ENCODE results near the gene BCL2.
A peak's percentile ranks its signal among the peaks of the same experiment; 100 is the strongest.

BCL2 gene

GRCh38 chr18:63309422-63309821 lies 10.1 kb downstream of the BCL2 start:
- no peak for DNase-seq (ENCODE audit: low read depth)

- DNase-seq (ENCODE audit: low read depth) = no peak
Measured at GRCh38 chr18:63307551-63308200, 11.9 kb downstream of the BCL2 start.

DNA sequence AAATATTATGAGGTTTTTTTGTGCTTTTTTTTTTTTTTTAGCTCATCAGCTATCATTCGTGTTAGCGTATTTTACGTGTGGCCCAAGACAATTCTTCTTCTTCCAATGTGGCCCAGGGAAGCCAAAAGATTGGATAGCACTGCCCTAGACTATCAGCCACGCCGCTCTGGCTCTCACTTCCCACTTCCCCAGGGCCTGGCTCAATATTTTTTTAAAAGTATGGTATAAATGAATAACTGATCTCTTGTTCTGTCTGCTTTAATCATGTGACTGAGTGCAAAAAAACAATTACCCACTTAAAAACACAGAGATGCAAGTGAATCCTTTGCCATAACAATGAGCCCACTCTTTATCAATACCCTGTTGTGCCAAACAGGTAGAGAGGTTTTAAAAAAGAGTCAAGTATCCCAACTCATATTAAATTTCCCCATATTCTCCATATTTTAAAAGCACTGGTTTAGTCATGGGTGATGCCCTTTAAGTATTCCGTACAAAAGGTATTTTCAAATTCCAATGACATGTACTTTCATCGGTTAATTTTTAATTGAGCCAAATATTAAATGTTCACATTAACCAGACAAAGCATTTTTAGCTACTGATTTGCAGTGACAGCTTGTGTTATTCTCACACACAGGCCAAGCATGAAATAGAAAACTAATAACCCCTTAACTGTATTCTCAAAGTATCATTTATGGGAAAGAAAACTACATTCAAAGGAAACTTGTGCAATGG lies 12.6 kb downstream of the BCL2 start:
- DNase-seq (ENCODE audit: low read depth) = no peak

- no peak for DNase-seq (ENCODE audit: low read depth)
Measured at GRCh38 chr18:63306249-63306648, 13.3 kb downstream of the BCL2 start.

GRCh38 chr18:63303547-63303946 lies 16.0 kb downstream of the BCL2 start:
- DNase-seq (ENCODE audit: low read depth) = no peak

GRCh38 chr18:63302636-63303405 lies 16.7 kb downstream of the BCL2 start:
- DNase-seq (ENCODE audit: low read depth) = no peak

DNA sequence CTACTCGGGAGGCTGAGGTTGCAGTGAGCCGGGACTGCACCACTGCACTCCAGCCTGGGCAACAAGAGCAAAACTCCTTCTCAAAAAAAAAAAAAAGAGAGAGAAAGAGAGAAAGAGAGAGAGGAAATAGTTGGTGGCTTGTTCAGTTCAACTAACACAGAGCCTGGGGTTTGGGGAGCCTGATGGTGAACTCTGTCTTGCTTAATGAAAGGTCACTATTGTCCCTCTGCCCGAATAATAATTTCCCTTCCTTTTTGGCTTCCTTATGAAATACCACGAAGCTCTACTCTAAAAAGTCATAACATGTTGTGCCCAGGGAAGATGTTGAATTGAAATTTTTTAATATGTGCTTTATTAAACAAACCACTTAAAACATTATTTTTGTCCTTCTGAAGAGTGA lies 17.3 kb downstream of the BCL2 start:
- no peak for DNase-seq (ENCODE audit: low read depth)

GRCh38 chr18:63301434-63301833 lies 18.1 kb downstream of the BCL2 start:
- no peak for DNase-seq (ENCODE audit: low read depth)

DNA sequence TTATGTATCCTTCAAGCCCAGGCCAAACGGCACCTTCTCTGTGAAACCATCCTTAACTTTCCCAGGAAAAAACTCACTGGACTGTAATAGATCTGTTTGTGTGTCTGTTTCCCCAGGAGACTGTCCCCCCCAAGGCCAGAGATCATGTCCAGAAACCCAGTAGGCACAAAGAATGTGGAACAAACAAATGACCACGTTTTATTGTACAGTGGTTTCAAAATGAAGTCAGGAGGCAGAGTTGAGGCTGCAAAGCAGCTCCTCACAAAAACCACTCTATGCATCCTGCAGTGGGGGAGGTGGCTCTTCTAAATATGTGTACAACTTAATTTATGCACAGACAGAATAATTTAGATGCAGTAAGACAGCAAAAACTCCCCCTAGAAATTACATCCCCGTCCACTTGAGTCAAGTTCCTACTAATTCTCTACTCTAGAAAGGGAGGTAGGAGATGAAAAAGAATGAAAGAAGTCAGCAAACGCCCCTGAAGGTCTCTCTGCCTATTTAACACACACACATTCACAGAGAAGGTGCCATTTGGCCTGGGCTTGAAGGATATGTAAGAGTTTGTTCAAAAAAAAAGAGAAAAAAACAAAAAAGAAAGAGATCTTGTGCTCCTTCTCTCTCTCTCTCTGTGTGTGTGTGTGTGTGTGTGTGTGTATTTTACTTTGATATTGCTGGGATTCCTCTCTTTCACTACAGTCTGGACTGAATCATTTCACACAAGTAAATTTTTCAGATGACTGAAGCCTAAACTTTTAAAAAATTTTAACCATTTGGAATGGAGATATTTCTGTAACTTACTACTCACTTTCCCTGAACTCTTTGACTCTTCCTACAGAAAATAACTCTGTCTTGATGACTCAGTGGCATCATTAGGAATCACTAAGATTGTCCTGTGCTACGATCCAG lies 19.5 kb downstream of the BCL2 start:
- DNase-seq (ENCODE audit: low read depth) = no peak

DNA sequence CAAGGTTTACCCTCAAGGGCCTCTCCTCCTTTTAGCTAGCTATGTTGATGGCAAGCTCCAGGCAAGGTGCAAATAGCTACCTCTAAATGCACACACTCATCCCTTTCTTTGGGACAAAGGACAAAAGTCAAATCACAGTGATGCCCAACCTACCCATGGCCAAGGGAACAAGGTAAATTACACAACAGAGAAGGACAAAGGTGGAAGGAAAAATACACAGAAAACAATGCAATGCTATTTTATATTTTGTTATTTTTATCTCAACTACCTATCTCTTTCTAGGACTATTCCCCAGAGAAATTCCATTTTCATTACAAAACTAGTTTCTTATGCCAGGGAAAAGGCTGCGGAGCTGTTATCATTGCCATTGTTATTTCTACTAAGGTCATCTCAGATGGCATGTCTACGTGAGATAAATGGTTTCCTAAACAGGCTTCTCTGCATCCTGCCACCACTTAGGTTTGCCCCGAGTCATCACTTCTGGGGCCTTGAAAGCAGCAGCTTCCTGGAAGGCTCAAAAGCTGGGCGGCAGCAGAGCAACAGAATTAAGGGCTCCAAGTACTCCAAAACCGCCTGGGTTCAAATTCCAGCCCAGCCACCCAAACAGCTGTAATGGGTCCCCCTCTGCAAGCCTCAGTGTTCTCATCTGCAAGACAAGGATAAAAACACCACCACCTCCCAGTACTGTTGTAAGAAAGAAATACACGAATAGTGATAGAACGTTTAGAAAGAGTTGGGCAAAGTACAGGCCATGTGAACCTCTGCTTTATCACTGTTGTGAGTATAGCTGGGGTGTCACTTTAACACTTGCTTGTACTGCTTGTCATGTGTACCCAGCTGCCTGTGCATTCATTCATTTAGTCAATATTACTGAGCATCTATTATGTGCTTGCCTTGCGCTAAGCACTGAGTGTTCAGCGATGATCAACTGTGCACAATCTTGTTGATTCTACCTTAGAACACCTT lies 20.9 kb downstream of the BCL2 start:
- DNase-seq (ENCODE audit: low read depth) = no peak

- DNase-seq (ENCODE audit: low read depth) = no peak
Measured at GRCh38 chr18:63297687-63298399, 21.7 kb downstream of the BCL2 start.

GRCh38 chr18:63293935-63294334 lies 25.6 kb downstream of the BCL2 start:
- no peak for DNase-seq (ENCODE audit: low read depth)

GRCh38 chr18:63292831-63293683 lies 26.5 kb downstream of the BCL2 start:
- peak; percentile 29 for DNase-seq (ENCODE audit: low read depth)

DNA sequence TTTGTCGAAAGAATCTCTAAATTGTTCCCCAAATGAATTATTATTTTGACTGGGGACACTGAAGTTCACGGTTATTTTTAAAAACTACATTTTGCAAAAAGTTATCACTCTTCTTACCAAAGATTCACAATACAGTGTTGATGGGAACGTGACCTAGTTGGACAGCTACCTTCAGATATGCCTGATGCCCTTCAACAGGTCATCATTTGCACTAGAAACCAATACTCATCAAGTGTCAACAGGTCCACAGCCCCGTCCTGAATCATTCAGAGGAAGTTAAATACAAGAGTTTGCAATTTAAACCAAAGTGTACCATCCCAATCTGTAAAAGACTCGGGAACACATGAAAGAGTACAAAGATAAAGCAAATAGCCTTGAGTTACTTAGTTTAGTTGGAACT lies 28.3 kb downstream of the BCL2 start:
- no peak for DNase-seq (ENCODE audit: low read depth)

GRCh38 chr18:63290821-63291200 lies 28.8 kb downstream of the BCL2 start:
- DNase-seq (ENCODE audit: low read depth) = no peak

DNA sequence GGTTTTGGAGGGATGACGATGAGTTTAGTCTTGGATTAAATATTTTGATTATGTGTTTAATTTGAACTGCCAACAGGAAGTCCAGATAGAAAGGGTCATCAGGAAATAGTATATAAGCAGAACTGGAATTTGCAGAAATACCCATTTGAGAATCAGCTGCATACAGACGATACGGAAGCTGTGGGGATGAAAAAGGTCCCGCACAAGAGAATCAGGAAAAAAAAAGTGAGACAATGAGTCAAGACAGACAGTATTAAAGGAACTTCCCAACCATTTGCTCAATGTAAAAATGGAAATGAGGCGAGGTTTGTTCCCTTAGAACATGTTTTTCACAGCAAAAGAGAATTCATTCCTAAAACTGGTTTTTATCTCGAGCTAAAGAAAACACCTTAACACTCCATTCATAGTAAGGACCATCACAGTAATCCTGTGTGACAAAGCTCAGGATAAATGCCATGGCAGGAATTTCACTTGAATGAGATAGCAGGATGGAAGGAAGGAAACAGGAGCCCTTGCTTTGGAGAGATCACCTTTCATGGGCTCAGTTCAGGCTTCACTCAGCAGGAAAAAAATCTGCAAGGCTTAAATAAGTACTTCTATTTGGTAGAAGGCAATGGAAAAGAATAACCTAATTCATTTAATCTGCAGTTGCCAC lies 29.3 kb downstream of the BCL2 start:
- no peak for DNase-seq (ENCODE audit: low read depth)

- no peak for DNase-seq (ENCODE audit: low read depth)
Measured at GRCh38 chr18:63288311-63288710, 31.3 kb downstream of the BCL2 start.

- DNase-seq (ENCODE audit: low read depth) = no peak
Measured at GRCh38 chr18:63287691-63288220, 31.8 kb downstream of the BCL2 start.
